ENCODE measurements around the gene XPO6.

Gene XPO6

GRCh38 chr16:28136751-28137434 lies 74.9 kb downstream of the XPO6 start:
- H3K4me3 ChIP-seq (ENCODE audit: low read depth, low read length) = no peak overlapping the region
- no peak for TF ChIP-seq CTCF (IDR thresholded peaks at IDR 0.05; ENCODE audit: low read depth, low read length)

GRCh38 chr16:28133666-28134065 lies 78.1 kb downstream of the XPO6 start:
- TF ChIP-seq CTCF (IDR thresholded peaks at IDR 0.05; ENCODE audit: low read depth, low read length) = no peak
- no peak overlapping the region for H3K4me3 ChIP-seq (ENCODE audit: low read depth, low read length)

GRCh38 chr16:28131743-28132393 lies 79.9 kb downstream of the XPO6 start:
- no peak overlapping the region for H3K4me3 ChIP-seq (ENCODE audit: low read depth, low read length)
- TF ChIP-seq CTCF (IDR thresholded peaks at IDR 0.05; ENCODE audit: low read depth, low read length) = no peak

GRCh38 chr16:28131181-28131580 lies 80.6 kb downstream of the XPO6 start:
- no peak for TF ChIP-seq CTCF (IDR thresholded peaks at IDR 0.05; ENCODE audit: low read depth, low read length)
- H3K4me3 ChIP-seq (ENCODE audit: low read depth, low read length) = no peak overlapping the region

- no peak overlapping the region for H3K4me3 ChIP-seq (ENCODE audit: low read depth, low read length)
- no peak for TF ChIP-seq CTCF (IDR thresholded peaks at IDR 0.05; ENCODE audit: low read depth, low read length)
Measured at GRCh38 chr16:28130099-28131088, 81.4 kb downstream of the XPO6 start.

- no peak overlapping the region for H3K4me3 ChIP-seq (ENCODE audit: low read depth, low read length)
- TF ChIP-seq CTCF (IDR thresholded peaks at IDR 0.05; ENCODE audit: low read depth, low read length) = no peak
Measured at GRCh38 chr16:28126684-28127620, 84.8 kb downstream of the XPO6 start.

Measured in WI38 (cell line).